ENCODE data around the gene PSMA5. TPM values are rescaled to one million over a fixed set of nuclear protein-coding genes. Genes with fewer than 3 reads are reported as not detected.

The PSMA5 gene
- total and polyA plus RNA-seq, 2 of the 13 experiments (the other 11 are each of a cell fraction or from before 2014, with no cell fraction given), result 140 to 169 TPM

- TF ChIP-seq THAP8 (CRISPR knock-in tag; IDR thresholded peaks at IDR 0.05; ENCODE audit: borderline replicate concordance) (no peak), ZNF749 (CRISPR knock-in tag; IDR thresholded peaks at IDR 0.05; ENCODE audit: borderline replicate concordance) (no peak), PBX2 (CRISPR knock-in tag; IDR thresholded peaks at IDR 0.05) (peak; percentile 91), XBP1 (CRISPR knock-in tag; IDR thresholded peaks at IDR 0.05) (no peak), DMTF1 (CRISPR knock-in tag; IDR thresholded peaks at IDR 0.05) (no peak), RELA (CRISPR knock-in tag; IDR thresholded peaks at IDR 0.05) (no peak), ZNF543 (CRISPR knock-in tag; IDR thresholded peaks at IDR 0.05) (no peak), SMAD1 (CRISPR knock-in tag; IDR thresholded peaks at IDR 0.05; ENCODE audit: borderline replicate concordance, low read depth) (no peak), ZNF275 (CRISPR knock-in tag; IDR thresholded peaks at IDR 0.05; ENCODE audit: borderline replicate concordance) (no peak), ZNF691 (CRISPR knock-in tag; IDR thresholded peaks at IDR 0.05; ENCODE audit: borderline replicate concordance, low read depth) (no peak), HNRNPK (IDR thresholded peaks at IDR 0.05; ENCODE audit: low read depth, low read length, poor library complexity, severe bottlenecking) (no peak), PAF1 (CRISPR knock-in tag; IDR thresholded peaks at IDR 0.05) (no peak), IKZF5 (CRISPR knock-in tag; IDR thresholded peaks at IDR 0.05) (peak; percentile 68; the same call in 1 of the 2 replicates), ZBTB49 (CRISPR knock-in tag; IDR thresholded peaks at IDR 0.05; ENCODE audit: borderline replicate concordance) (no peak), ZNF775 (CRISPR knock-in tag; IDR thresholded peaks at IDR 0.05; ENCODE audit: borderline replicate concordance) (no peak)
Observed at GRCh38 chr1:109397581-109398342, 28.5 kb downstream of the PSMA5 start, which contains the start of gene SORT1 (continued).
